UCSD-AML1 (cell line): ENCODE measurements around the gene DMPK.

Experiments
- DNase-seq: peaks from one replicate; lab custom pipeline; 2025; ENCODE audit not compliant: unreplicated experiment; lab: John Stamatoyannopoulos, UW

DMPK gene

GRCh38 chr19:45770192-45771101, 11.8 kb downstream of the DMPK start:
- peak; percentile 97 for DNase-seq

GRCh38 chr19:45769821-45770191, 12.5 kb downstream of the DMPK start:
- DNase-seq, result peak; percentile 74

- DNase-seq, result peak; percentile 100
Observed at GRCh38 chr19:45768984-45769782, 13.1 kb downstream of the DMPK start, which contains the start of gene SIX5. Gene SIX5 (minus strand): TSS chr19:45769252. CDS start chr19:45768844, 408 bp downstream.

GRCh38 chr19:45768655-45768983, 13.7 kb downstream of the DMPK start:
- DNase-seq, result peak; percentile 54

- peak; percentile 54 for DNase-seq
Observed at GRCh38 chr19:45767881-45768654, 14.2 kb downstream of the DMPK start.

- DNase-seq, result no peak
Observed at GRCh38 chr19:45767410-45767880, 14.8 kb downstream of the DMPK start.

- no peak for DNase-seq
Observed at GRCh38 chr19:45766869-45767346, 15.4 kb downstream of the DMPK start.

GRCh38 chr19:45766296-45766868, 15.9 kb downstream of the DMPK start:
- no peak for DNase-seq

- no peak for DNase-seq
Observed at GRCh38 chr19:45765702-45766295, 16.5 kb downstream of the DMPK start.

- no peak for DNase-seq
Observed at GRCh38 chr19:45764945-45765701, 17.2 kb downstream of the DMPK start.

- no peak for DNase-seq
Observed at GRCh38 chr19:45764475-45764874, 17.8 kb downstream of the DMPK start.

GRCh38 chr19:45763691-45764294, 18.5 kb downstream of the DMPK start:
- no peak for DNase-seq

- DNase-seq, result no peak
Observed at GRCh38 chr19:45762870-45763631, 19.2 kb downstream of the DMPK start.

- no peak for DNase-seq
Observed at GRCh38 chr19:45761714-45762113, 20.6 kb downstream of the DMPK start.

GRCh38 chr19:45758921-45759320, 23.4 kb downstream of the DMPK start:
- DNase-seq, result no peak

- DNase-seq, result no peak
Observed at GRCh38 chr19:45757695-45758094, 24.6 kb downstream of the DMPK start.

- no peak for DNase-seq
Observed at GRCh38 chr19:45754323-45754722, 28.0 kb downstream of the DMPK start.

GRCh38 chr19:45753548-45753947, 28.7 kb downstream of the DMPK start:
- no peak for DNase-seq
